ENCODE results near the gene NCF4. TPM values are rescaled to one million over a fixed set of nuclear protein-coding genes. Genes with fewer than 3 reads are reported as not detected.

Gene NCF4
- total RNA-seq (2021) (not detected in 2 replicates), Bru-seq, nascent RNA (not detected), BruChase-seq, experiment 1, labeled RNA remaining after a 2-hour chase (not detected), BruChase-seq, experiment 2, labeled RNA remaining after a 6-hour chase (not detected)
- long read RNA-seq: 0 reads

DNA sequence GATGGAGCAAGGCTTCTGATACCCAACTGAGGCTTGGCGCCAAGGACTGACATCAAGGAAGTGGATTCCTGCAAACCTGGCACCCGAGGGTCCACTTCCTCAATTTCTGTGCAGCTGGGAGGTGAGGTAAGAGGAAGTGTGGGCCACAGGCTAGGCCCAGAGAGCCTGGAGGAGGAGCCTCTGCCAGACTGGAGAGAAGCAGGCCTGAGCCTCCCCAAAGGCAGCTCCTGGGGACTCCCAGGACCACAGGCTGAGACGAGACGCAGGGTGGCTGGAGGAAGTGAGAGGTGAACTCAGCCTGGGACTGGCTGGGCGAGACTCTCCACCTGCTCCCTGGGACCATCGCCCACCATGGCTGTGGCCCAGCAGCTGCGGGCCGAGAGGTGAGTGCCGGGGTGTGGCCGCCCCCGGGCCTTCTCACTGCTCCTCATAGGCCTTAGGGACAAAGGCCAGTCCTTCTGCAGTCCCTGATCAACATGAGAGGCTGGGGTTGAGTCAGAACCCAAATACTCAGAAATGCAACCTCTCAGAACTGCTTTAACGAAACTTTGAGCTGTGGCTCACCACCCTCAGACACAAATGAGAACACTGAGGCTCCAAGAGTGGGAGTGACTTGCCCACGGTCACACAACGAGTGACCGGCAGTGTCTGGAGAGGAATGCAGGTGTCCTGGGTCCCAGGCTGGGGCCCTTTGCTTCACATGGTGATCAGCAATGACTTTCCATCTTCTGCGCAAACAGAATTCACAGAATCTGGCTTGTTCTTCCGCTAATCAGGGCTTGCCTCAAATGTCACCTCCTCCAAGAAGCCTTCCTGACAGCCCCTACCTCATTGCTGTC, at the start of gene NCF4:
Gene NCF4, plus strand, starts transcription at position 186 of the 839 bp plus-strand sequence. Its CDS starts 166 bp downstream, at position 352.
- H3K36me3 ChIP-seq (ENCODE audit: insufficient read depth, low read length, poor library complexity, severe bottlenecking): no peaks in the 10 kb centered on the region
- CTCF ChIA-PET: no interaction called here
- intact Hi-C loops (cut with micrococcal nuclease; ENCODE audit: unreplicated experiment): no loop called here
- POLR2A ChIA-PET (ENCODE audit: low non-redundant PET): no interaction called here
- H3K27me3 ChIP-seq (replicated peaks; ENCODE audit: insufficient read depth, low read depth, low read length, poor library complexity): peaks cover 19% of the 10 kb centered on the region
- H3K9me3 ChIP-seq (ENCODE audit: low read depth, low read length, poor library complexity, severe bottlenecking): no peaks in the 10 kb centered on the region
- no peak within 1 kb of the TSS for H3K4me3 ChIP-seq (ENCODE audit: low read depth, low read length, poor library complexity, severe bottlenecking)
- no peak within 1 kb of the TSS for H3K27ac ChIP-seq (ENCODE audit: low read depth, low read length, poor library complexity, severe bottlenecking)
- BruUV-seq (replicated peaks): no TSS peak
- no peak for DNase-seq (ENCODE audit: low spot score)
- no peak for TF ChIP-seq EZH2 (IDR thresholded peaks at IDR 0.05; ENCODE audit: borderline replicate concordance, low read depth, low read length, poor library complexity, severe bottlenecking)
- TF ChIP-seq CTCF (conservative IDR thresholded peaks at IDR 0.05; ENCODE audit: low read depth, low read length): no peak
- H3K4me1 ChIP-seq (ENCODE audit: insufficient read depth, low read length, poor library complexity, severe bottlenecking): no peaks in the 10 kb centered on the region

DNA sequence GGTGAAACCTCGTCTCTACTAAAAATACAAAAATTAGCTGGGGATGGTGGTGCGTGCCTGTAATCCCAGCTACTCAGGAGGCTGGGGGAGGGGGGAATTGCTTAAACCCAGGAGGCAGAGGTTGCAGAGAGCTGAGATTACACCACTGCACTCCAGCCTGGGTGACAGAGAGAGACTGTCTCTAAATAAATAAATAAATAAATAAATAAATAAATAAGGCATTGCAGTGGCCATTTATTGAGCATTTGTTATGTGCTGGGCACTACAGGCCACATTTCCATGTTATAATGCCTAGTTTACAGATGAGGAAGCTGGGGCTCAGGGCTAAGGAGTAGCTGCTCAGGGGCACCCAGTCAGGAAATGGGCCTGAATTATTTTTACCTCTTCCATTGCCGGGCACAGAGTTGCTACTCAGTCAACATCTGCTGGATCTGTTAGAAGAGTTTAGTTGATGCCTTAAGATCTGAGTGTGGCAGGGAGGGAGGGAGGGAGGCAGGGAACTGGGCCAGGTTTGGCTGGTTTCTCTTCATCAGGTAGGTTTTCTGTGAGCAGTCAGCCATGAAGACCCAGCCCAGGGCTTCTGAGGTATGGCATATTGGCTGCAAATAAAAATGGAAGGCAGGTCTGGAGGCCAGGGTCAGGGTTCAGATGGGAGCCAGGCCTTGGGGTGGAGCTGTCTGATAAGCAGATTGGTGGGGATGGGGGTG, 49.6 kb upstream of the NCF4 start:
- TF ChIP-seq CTCF (conservative IDR thresholded peaks at IDR 0.05; ENCODE audit: low read depth, low read length) (no peak), EZH2 (IDR thresholded peaks at IDR 0.05; ENCODE audit: borderline replicate concordance, low read depth, low read length, poor library complexity, severe bottlenecking) (no peak)
- POLR2A ChIA-PET (ENCODE audit: low non-redundant PET): no interaction called here

GRCh38 chr22:36814801-36815200, 46.0 kb upstream of the NCF4 start:
- Histone ChIP-seq H3K36me3 (ENCODE audit: insufficient read depth, low read length, poor library complexity, severe bottlenecking) (no peaks in the 10 kb centered on the region), H3K4me3 (ENCODE audit: low read depth, low read length, poor library complexity, severe bottlenecking) (no peak overlapping the region), H3K27ac (ENCODE audit: low read depth, low read length, poor library complexity, severe bottlenecking) (no peak overlapping the region), H3K27me3 (replicated peaks; ENCODE audit: insufficient read depth, low read depth, low read length, poor library complexity) (peaks cover 80% of the 10 kb centered on the region), H3K9me3 (ENCODE audit: low read depth, low read length, poor library complexity, severe bottlenecking) (no peaks in the 10 kb centered on the region), H3K4me1 (ENCODE audit: insufficient read depth, low read length, poor library complexity, severe bottlenecking) (no peaks in the 10 kb centered on the region)
- intact Hi-C loops (cut with micrococcal nuclease; ENCODE audit: unreplicated experiment): no loop called here
- POLR2A ChIA-PET (ENCODE audit: low non-redundant PET): no interaction called here
- BruUV-seq (replicated peaks): no TSS peak
- CTCF ChIA-PET: no interaction called here
- TF ChIP-seq CTCF (conservative IDR thresholded peaks at IDR 0.05; ENCODE audit: low read depth, low read length) (no peak), EZH2 (IDR thresholded peaks at IDR 0.05; ENCODE audit: borderline replicate concordance, low read depth, low read length, poor library complexity, severe bottlenecking) (no peak)
- DNase-seq (ENCODE audit: low spot score): no peak

More for the DNA sequence above, 49.6 kb upstream of the NCF4 start:
- peaks cover 55% of the 10 kb centered on the region for H3K27me3 ChIP-seq (replicated peaks; ENCODE audit: insufficient read depth, low read depth, low read length, poor library complexity)
- no peaks in the 10 kb centered on the region for H3K36me3 ChIP-seq (ENCODE audit: insufficient read depth, low read length, poor library complexity, severe bottlenecking)
- intact Hi-C loops (cut with micrococcal nuclease; ENCODE audit: unreplicated experiment): no loop called here
- no peak for DNase-seq (ENCODE audit: low spot score)
- no peaks in the 10 kb centered on the region for H3K4me1 ChIP-seq (ENCODE audit: insufficient read depth, low read length, poor library complexity, severe bottlenecking)
- H3K4me3 ChIP-seq (ENCODE audit: low read depth, low read length, poor library complexity, severe bottlenecking): no peak overlapping the region
- no peaks in the 10 kb centered on the region for H3K9me3 ChIP-seq (ENCODE audit: low read depth, low read length, poor library complexity, severe bottlenecking)
- CTCF ChIA-PET: no interaction called here
- no TSS peak for BruUV-seq (replicated peaks)
- H3K27ac ChIP-seq (ENCODE audit: low read depth, low read length, poor library complexity, severe bottlenecking): no peak overlapping the region
